HL-60 (cell line): ENCODE measurements around the gene UCP3.

Experiments
- CTCF ChIP-seq: IDR thresholded peaks from one replicate; pipeline ENCODE4 v1.5.1; 2011; ENCODE audit warnings: low read length, control low read depth, inconsistent platforms; ENCODE audit not compliant: insufficient read depth
- GABPA ChIP-seq: IDR thresholded peaks from 2 replicates; pipeline ENCODE4 v1.6.1; 2012; ENCODE audit warnings: low read depth
- POLR2AphosphoS5 ChIP-seq: IDR thresholded peaks from 2 replicates; pipeline ENCODE4 v1.6.1; 2012; ENCODE audit warnings: low read depth
- REST ChIP-seq: IDR thresholded peaks from 2 replicates; pipeline ENCODE4 v1.6.1; 2012; ENCODE audit warnings: low read depth; ENCODE audit not compliant: insufficient replicate concordance

- TF ChIP-seq CTCF (no peak), POLR2AphosphoS5 (no peak), REST (no peak), GABPA (no peak)
Measured at GRCh38 chr11:74030723-74031676, 22.1 kb upstream of the UCP3 start.
